Left lung (tissue), 10 donors: ENCODE measurements around the gene KREMEN2. TPM values are rescaled to one million over a fixed set of nuclear protein-coding genes. Genes with fewer than 3 reads are reported as not detected.

ENCODE experiments used
- ATAC-seq: fragments of 200-7000 bp; cut with Tn5 transposase; one replicate; pipeline ENCODE4 v1.9.1; 2020; ENCODE audit warnings: moderate library complexity
- DNase-seq, 4 donors: peaks; one replicate each; pipeline ENCODE4 v3.0.0-alpha.2; 2013 to 2020
- H3K27ac ChIP-seq, 2 donors: fragments of 200-600 bp; sonication (generic) in 1 of 2; one replicate each; pipeline versions ENCODE4 v1.5.0 to v1.8.0; 2020 to 2021
- H3K27me3 ChIP-seq, 2 donors: fragments of 200-600 bp; sonication (generic) in 1 of 2; one replicate each; pipeline versions ENCODE4 v1.5.0 to v1.8.0; 2020 to 2021
- H3K36me3 ChIP-seq, 2 donors: fragments of 200-600 bp; sonication (generic) in 1 of 2; one replicate each; pipeline versions ENCODE4 v1.5.0 to v1.8.0; 2020 to 2021
- H3K4me1 ChIP-seq, 2 donors: fragments of 200-600 bp; one replicate each; pipeline ENCODE4 v1.8.0; 2021
- H3K4me3 ChIP-seq, 2 donors: fragments of 200-600 bp; sonication (generic) in 1 of 2; one replicate each; pipeline versions ENCODE4 v1.5.0 to v1.8.0; 2020 to 2021; ENCODE audit warnings: mild to moderate bottlenecking in 1 of 2
- H3K9me3 ChIP-seq, 2 donors: fragments of 200-600 bp; sonication (generic) in 1 of 2; one replicate each; pipeline versions ENCODE4 v1.5.0 to v1.8.0; 2020 to 2021
- intact Hi-C, 2 donors: fragments of 100-400 bp; cut with DNase I; formaldehyde crosslinking; loops; one replicate each; pipeline versions ENCODE4 v1.11.2 to v1.14.2; 2022
- polyA plus RNA-seq, 6 donors: library from polyadenylated mRNA; unstranded; fragments of 120-200 nt; gene quantifications; one replicate each; pipeline ENCODE4 v1.2.1, GENCODE V29; 2013; ENCODE audit not compliant: insufficient read length in 6 of 6
- total RNA-seq, 2 donors: library from RNA; stranded (reverse); fragmentation: NEBNext Ultra II Directional; extraction: Animal tissue kit (Norgen Biotek cat#: 25700); gene quantifications; one replicate each; pipeline ENCODE4 v1.2.1, GENCODE V29; 2021
- TF ChIP-seq, protein P1 (sequence below), 2 donors: fragments of 200-600 bp; sonication (generic) in 1 of 2; IDR thresholded peaks; one replicate each; pipeline versions ENCODE4 v1.5.0 to v1.8.0; 2021; ENCODE audit warnings: antibody characterized with exemption in 2 of 2
- donor health status: DM: no; HTN: yes; CAD: no.
- donor health status: DM: no; HTN: no; CAD: no.

KREMEN2 gene
- total and polyA plus RNA-seq, 8 donors = 0.17 to 0.36 (median 0.20) TPM; not detected in 3

GRCh38 chr16:3004781-3005284 lies 40.8 kb downstream of the KREMEN2 start:
- Histone ChIP-seq H3K27ac (peak overlapping the region; percentile 5 to 89), H3K4me3 (peak overlapping the region; percentile 17 to 47), H3K36me3 (no peaks in the 10 kb centered on the region), H3K4me1 (peaks cover 7 to 54% of the 10 kb centered on the region in 2 donors), H3K9me3 (no peaks in the 10 kb centered on the region), H3K27me3 (peaks cover 6 to 60% of the 10 kb centered on the region in 2 donors)
- intact Hi-C loops = no loop called here
- peak in 2 of 4 donors; percentile 67 to 90 for DNase-seq
- TF ChIP-seq, protein P1, sequence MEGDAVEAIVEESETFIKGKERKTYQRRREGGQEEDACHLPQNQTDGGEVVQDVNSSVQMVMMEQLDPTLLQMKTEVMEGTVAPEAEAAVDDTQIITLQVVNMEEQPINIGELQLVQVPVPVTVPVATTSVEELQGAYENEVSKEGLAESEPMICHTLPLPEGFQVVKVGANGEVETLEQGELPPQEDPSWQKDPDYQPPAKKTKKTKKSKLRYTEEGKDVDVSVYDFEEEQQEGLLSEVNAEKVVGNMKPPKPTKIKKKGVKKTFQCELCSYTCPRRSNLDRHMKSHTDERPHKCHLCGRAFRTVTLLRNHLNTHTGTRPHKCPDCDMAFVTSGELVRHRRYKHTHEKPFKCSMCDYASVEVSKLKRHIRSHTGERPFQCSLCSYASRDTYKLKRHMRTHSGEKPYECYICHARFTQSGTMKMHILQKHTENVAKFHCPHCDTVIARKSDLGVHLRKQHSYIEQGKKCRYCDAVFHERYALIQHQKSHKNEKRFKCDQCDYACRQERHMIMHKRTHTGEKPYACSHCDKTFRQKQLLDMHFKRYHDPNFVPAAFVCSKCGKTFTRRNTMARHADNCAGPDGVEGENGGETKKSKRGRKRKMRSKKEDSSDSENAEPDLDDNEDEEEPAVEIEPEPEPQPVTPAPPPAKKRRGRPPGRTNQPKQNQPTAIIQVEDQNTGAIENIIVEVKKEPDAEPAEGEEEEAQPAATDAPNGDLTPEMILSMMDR (IDR thresholded peaks at IDR 0.05) = no peak
- peak; percentile 23 for ATAC-seq

GRCh38 chr16:3007059-3007956 lies 43.2 kb downstream of the KREMEN2 start:
- DNase-seq (no peak), ATAC-seq (no peak)
- peaks cover 7 to 60% of the 10 kb centered on the region in 2 donors for H3K4me1 ChIP-seq
- H3K27ac ChIP-seq = peak overlapping the region in 1 of 2 donors; percentile 89
- peak overlapping the region in 1 of 2 donors; percentile 26 for H3K4me3 ChIP-seq
- intact Hi-C loops = no loop called here
- H3K36me3 ChIP-seq = no peaks in the 10 kb centered on the region
- TF ChIP-seq, protein P1 (IDR thresholded peaks at IDR 0.05) = no peak
- peaks cover 12 to 74% of the 10 kb centered on the region in 2 donors for H3K27me3 ChIP-seq
- H3K9me3 ChIP-seq = no peaks in the 10 kb centered on the region

- DNase-seq (peak in 1 of 4 donors; percentile 74), ATAC-seq (no peak)
- peak overlapping the region in 1 of 2 donors; percentile 26 for H3K4me3 ChIP-seq
- no peaks in the 10 kb centered on the region for H3K36me3 ChIP-seq
- intact Hi-C loops = no loop called here
- peak overlapping the region in 1 of 2 donors; percentile 89 for H3K27ac ChIP-seq
- H3K27me3 ChIP-seq = peaks cover 14 to 82% of the 10 kb centered on the region in 2 donors
- no peaks in the 10 kb centered on the region for H3K9me3 ChIP-seq
- TF ChIP-seq, protein P1 (IDR thresholded peaks at IDR 0.05) = no peak
- H3K4me1 ChIP-seq = peaks cover 7 to 66% of the 10 kb centered on the region in 2 donors
These were observed 44.0 kb downstream of the KREMEN2 start for GRCh38 chr16:3007957-3008689.

DNA sequence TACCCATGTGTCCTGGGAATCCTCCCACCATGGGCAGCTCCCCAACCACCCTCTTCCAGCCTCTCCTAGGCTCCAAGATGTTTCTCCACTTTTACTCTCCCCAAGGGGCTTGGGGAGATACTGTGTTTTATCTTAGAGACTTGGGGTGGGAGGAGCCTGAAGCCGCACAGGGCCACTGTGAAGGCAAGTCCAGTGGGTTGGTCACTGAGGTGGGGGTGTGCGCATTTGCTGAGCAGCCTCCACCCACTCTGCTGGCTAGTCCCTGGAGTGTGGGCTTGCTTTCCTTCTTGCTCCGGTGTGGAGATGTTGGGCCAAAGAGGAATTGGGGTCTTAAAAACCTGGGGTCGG lies 44.6 kb downstream of the KREMEN2 start:
- intact Hi-C loops = no loop called here
- TF ChIP-seq, protein P1 (IDR thresholded peaks at IDR 0.05) = no peak
- DNase-seq = no peak
- Histone ChIP-seq H3K27ac (peak overlapping the region in 1 of 2 donors; percentile 89), H3K4me1 (peaks cover 7 to 62% of the 10 kb centered on the region in 2 donors), H3K4me3 (no peak overlapping the region), H3K36me3 (no peaks in the 10 kb centered on the region), H3K27me3 (peaks cover 14 to 88% of the 10 kb centered on the region in 2 donors), H3K9me3 (no peaks in the 10 kb centered on the region)
- no peak for ATAC-seq
